Measurements from ENCODE around the gene GGT1. TPM values are rescaled to one million over a fixed set of nuclear protein-coding genes. Genes with fewer than 3 reads are reported as not detected.

GGT1 gene
- total and polyA plus RNA-seq, 2 of the 8 experiments (the other 6 are each of a cell fraction or from before 2014, with no cell fraction given), result 14.4 to 29.2 TPM

- peak in 1 of 2 experiments; percentile 46 for DNase-seq (ENCODE audit: low read depth in 1 of 2, low spot score in 2 of 2)
- Histone ChIP-seq H3K9ac (replicated peaks in 1 of 4; ENCODE audit: extremely low read depth in 1 of 4, low read depth in 3 of 4, low read length in 3 of 4) (no peak overlapping the region), H3K79me2 (ENCODE audit: control insufficient read depth in 1 of 2, insufficient read depth in 2 of 2, low read length in 2 of 2) (no peaks in the 10 kb centered on the region), H3K79me1 (ENCODE audit: low read depth, low read length) (no peaks in the 10 kb centered on the region), H4K91ac (replicated peaks; ENCODE audit: insufficient read length, low read length) (no peak overlapping the region), H3K27ac (ENCODE audit: low read depth, low read length) (no peak overlapping the region), H3K23me2 (ENCODE audit: low read depth, low read length) (no peaks in the 10 kb centered on the region), H3K36me3 (ENCODE audit: control insufficient read depth in 2 of 4, insufficient read depth in 4 of 4, low read length in 3 of 4) (peaks cover 0 to 5% (median under 1%) of the 10 kb centered on the region in 4 experiments; a peak in 3 of 8 replicates), H3K14ac (ENCODE audit: insufficient read length) (no peak overlapping the region), H4K20me1 (replicated peaks in 1 of 2; ENCODE audit: control insufficient read depth in 1 of 2, insufficient read depth in 2 of 2, low read length in 2 of 2) (peaks cover 0 to 2% of the 10 kb centered on the region in 2 experiments), H4K8ac (ENCODE audit: extremely low read depth, insufficient read depth, low read length) (no peak overlapping the region), H2BK120ac (replicated peaks; ENCODE audit: low read depth, low read length) (no peak overlapping the region), H4K5ac (ENCODE audit: insufficient read length, low read depth, low read length) (no peak overlapping the region), H2BK20ac (ENCODE audit: low read length) (no peak overlapping the region), H2AFZ (ENCODE audit: low read length) (no peak overlapping the region), H3K56ac (replicated peaks; ENCODE audit: insufficient read length, low read depth, low read length) (no peak overlapping the region), H3K4me1 (replicated peaks in 1 of 4; ENCODE audit: control insufficient read depth in 3 of 4, insufficient read depth in 4 of 4, low read length in 3 of 4) (no peaks in the 10 kb centered on the region), H2BK12ac (ENCODE audit: low read depth, low read length) (no peak overlapping the region), H3K18ac (ENCODE audit: extremely low read depth, low read length) (no peak overlapping the region), H3K27me3 (replicated peaks in 1 of 4; ENCODE audit: control insufficient read depth in 3 of 4, extremely low read depth in 1 of 4, insufficient read depth in 3 of 4, low read length in 3 of 4) (no peaks in the 10 kb centered on the region), H2BK15ac (ENCODE audit: low read length) (no peak overlapping the region), H3K9me3 (ENCODE audit: insufficient read depth in 2 of 2, low read depth in 1 of 2, low read length in 1 of 2) (no peaks in the 10 kb centered on the region), H3K4me2 (ENCODE audit: insufficient read depth in 1 of 2, low read depth in 2 of 2, low read length in 2 of 2) (no peak overlapping the region), H2AK5ac (ENCODE audit: low read depth, low read length) (no peak overlapping the region), H3K23ac (ENCODE audit: insufficient read length) (no peak overlapping the region), H3K4ac (replicated peaks; ENCODE audit: insufficient read length, low read depth, low read length) (no peak overlapping the region), H2BK5ac (ENCODE audit: low read depth, low read length) (peak overlapping the region; percentile 16; the same call in 1 of the 2 replicates), H3K4me3 (ENCODE audit: extremely low read depth in 1 of 4, insufficient read depth in 2 of 4, low read depth in 3 of 4, low read length in 4 of 4) (no peak overlapping the region)
- no peak for FAIRE-seq
- CTCF ChIA-PET (ENCODE audit: partially characterized antibody), result interaction anchor here (1.0 to 1.1 kb wide), 3 partner anchors 11 to 83 kb away, joined by 3 read pairs; no protein-coding TSS in a partner anchor
- POLR2A ChIA-PET (ENCODE audit: partially characterized antibody), result interaction anchor here (0.8 to 4.4 kb wide), 8 partner anchors 7 to 39 kb away, joined by 3 to 38 read pairs (median 6); partner anchors contain the start of genes GUCD1, LRRC75B and SNRPD3
- 90% methylated on average over 10 of the region's 10 CpGs; no CpG with 5 or more reads in 1 of the 2 experiments for WGBS, 2 experiments (ENCODE audit: extremely low coverage in 1 of 2, insufficient coverage in 1 of 2, insufficient read length in 1 of 2, insufficient replicate concordance in 2 of 2, low coverage in 1 of 2, low lambda C conversion rate in 2 of 2, missing lambda C conversion rate in 1 of 2)
- no peak for TF ChIP-seq POLR2AphosphoS5 (IDR thresholded peaks at IDR 0.05; ENCODE audit: low read depth, low read length)
- no peak for TF ChIP-seq BCL11A (IDR thresholded peaks at IDR 0.05; ENCODE audit: low read depth in 2 of 2, low read length in 2 of 2)
- TF ChIP-seq CBX8 (IDR thresholded peaks at IDR 0.05; ENCODE audit: borderline replicate concordance, low read depth, low read length), result no peak
- TF ChIP-seq SAP30 (IDR thresholded peaks at IDR 0.05; ENCODE audit: insufficient read depth, insufficient replicate concordance, low read length), result no peak
- no peak for TF ChIP-seq TBP (IDR thresholded peaks at IDR 0.05; ENCODE audit: low read depth, low read length)
- no peak for TF ChIP-seq RAD21 (IDR thresholded peaks at IDR 0.05 in 1 of 2, conservative IDR thresholded peaks at IDR 0.05 in 1 of 2; ENCODE audit: low read depth in 2 of 2, low read length in 2 of 2)
- TF ChIP-seq YY1 (IDR thresholded peaks at IDR 0.05; ENCODE audit: low read depth, low read length), result no peak
- TF ChIP-seq KDM4A (IDR thresholded peaks at IDR 0.05; ENCODE audit: low read depth, low read length, severe bottlenecking), result no peak
- no peak for TF ChIP-seq SP4 (IDR thresholded peaks at IDR 0.05; ENCODE audit: low read length)
- no peak for TF ChIP-seq HDAC6 (IDR thresholded peaks at IDR 0.05; ENCODE audit: low read depth, low read length)
- TF ChIP-seq CHD2 (IDR thresholded peaks at IDR 0.05; ENCODE audit: low read length), result no peak
- TF ChIP-seq, protein P1, sequence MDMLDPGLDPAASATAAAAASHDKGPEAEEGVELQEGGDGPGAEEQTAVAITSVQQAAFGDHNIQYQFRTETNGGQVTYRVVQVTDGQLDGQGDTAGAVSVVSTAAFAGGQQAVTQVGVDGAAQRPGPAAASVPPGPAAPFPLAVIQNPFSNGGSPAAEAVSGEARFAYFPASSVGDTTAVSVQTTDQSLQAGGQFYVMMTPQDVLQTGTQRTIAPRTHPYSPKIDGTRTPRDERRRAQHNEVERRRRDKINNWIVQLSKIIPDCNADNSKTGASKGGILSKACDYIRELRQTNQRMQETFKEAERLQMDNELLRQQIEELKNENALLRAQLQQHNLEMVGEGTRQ (IDR thresholded peaks at IDR 0.05; ENCODE audit: low read length), result no peak
- TF ChIP-seq JUN (IDR thresholded peaks at IDR 0.05; ENCODE audit: low read depth, low read length), result no peak
Observed at GRCh38 chr22:24584871-24585411, 18.1 kb upstream of the GGT1 start.

Measured in H1 (cell line).